HG03575 (cell line): Measurements from ENCODE around the gene USP43.
"Not testable (repeated sequence)": the region's sequence is repeated elsewhere in the genome, so short reads cannot be mapped to it uniquely, and the experiment has no call there.

Source experiments
- ATAC-seq: cut with Tn5 transposase; IDR thresholded peaks from one replicate; pipeline ENCODE4 v1.9.1; 2021; ENCODE audit not compliant: unreplicated experiment, insufficient number of reproducible peaks, low FRiP score; ENCODE audit errors: extremely low read depth

Gene USP43, protein sequence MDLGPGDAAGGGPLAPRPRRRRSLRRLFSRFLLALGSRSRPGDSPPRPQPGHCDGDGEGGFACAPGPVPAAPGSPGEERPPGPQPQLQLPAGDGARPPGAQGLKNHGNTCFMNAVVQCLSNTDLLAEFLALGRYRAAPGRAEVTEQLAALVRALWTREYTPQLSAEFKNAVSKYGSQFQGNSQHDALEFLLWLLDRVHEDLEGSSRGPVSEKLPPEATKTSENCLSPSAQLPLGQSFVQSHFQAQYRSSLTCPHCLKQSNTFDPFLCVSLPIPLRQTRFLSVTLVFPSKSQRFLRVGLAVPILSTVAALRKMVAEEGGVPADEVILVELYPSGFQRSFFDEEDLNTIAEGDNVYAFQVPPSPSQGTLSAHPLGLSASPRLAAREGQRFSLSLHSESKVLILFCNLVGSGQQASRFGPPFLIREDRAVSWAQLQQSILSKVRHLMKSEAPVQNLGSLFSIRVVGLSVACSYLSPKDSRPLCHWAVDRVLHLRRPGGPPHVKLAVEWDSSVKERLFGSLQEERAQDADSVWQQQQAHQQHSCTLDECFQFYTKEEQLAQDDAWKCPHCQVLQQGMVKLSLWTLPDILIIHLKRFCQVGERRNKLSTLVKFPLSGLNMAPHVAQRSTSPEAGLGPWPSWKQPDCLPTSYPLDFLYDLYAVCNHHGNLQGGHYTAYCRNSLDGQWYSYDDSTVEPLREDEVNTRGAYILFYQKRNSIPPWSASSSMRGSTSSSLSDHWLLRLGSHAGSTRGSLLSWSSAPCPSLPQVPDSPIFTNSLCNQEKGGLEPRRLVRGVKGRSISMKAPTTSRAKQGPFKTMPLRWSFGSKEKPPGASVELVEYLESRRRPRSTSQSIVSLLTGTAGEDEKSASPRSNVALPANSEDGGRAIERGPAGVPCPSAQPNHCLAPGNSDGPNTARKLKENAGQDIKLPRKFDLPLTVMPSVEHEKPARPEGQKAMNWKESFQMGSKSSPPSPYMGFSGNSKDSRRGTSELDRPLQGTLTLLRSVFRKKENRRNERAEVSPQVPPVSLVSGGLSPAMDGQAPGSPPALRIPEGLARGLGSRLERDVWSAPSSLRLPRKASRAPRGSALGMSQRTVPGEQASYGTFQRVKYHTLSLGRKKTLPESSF

DNA sequence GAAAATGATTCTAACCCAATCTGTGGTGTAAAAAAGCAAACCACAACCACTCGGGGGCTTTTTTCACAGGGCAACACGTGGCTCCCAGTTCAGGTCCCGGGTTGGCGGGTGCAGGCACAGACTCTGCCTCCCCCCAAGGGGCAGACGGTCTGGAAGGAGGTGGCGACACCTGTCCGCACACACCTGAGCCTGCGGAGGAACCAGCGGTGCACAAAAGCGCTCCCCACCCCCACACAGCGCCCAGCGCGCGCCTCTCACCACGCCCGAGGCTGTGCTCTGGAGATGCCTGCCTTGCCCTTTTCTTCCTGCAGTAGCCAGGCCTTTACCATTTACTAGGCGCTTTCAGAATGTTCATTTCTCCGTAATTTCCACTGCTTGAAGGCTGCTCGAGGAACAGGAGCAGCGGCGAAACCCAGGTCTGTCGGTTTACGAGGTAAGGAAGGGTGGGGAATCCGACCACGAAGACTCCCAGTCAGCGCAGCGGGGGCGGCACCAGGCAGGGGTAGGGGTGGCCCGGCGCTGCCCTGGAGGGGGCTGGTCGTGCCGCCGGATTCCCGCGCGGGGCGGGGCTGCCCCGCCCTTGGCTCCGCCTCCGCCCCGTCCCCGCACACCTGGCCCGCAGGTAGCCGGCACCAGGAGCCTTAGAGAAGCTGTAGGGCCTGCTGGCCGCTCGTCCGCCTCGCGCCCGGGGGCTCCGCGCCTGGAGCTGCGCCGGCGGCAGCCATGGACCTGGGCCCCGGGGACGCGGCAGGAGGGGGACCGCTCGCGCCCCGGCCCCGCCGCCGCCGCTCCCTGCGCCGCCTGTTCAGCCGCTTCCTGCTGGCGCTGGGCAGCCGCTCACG lies at the start of gene USP43:
TSS of gene USP43 (plus strand) at position 608 of the 842 bp plus-strand sequence. CDS start at position 724, 116 bp downstream.
- ATAC-seq, result no peak

DNA sequence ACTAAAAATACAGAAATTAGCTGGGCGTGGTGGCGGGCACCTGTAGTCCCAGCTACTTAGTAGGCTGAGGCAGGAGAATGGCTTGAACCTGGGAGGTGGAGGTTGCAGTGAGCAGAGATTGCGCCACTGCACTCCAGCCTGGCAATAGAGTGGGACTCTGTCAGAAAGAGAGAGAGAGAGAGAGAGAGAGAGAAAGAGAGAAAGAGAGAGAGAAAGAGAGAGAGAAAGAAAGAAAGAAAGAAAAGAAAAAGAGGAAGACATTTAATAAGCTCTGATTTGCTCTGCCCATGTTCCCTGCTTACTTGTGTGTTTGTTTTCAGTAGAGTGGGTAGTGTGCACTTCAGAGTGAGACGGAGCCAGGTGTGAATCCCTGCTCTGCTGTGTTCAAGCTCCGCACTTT lies 47.7 kb upstream of the USP43 start:
- not testable (repeated sequence) for ATAC-seq

DNA sequence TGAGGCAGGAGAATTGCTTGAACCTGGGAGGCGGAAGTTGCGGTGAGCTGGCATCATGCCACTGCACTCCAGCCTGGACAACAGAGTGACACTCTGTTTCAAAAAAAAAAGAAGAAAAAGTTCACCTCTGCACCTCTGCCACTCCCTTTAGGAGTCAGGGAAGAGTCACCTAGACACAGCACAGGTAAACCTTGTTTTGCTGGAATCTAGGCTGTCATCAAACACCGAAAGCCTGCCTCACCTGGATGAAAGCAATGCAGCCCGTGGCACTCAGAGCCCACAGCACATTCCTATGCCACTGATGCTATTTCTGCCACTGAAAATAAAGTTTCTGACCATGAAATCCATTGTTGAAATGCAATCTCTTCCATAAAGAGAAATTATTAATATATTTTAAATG lies 46.7 kb upstream of the USP43 start:
- ATAC-seq, result no peak

DNA sequence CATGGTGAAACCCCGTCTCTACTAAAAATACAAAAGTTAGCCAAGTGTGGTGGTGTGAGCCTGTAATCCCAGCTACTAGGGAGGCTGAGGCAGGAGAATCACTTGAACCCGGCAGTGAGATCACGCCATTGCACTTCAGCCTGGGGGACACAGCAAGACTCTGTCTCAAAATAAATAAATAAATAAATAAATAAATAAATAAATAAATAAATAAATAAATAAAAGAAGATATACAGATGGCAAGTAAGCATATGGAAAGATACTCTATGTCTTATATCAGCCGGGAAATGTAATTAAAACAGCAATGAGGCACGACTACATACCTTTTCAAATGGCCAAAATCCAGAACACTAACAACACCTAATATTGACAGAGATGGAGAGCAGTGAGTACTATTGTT lies 40.7 kb upstream of the USP43 start:
- not testable (repeated sequence) for ATAC-seq

DNA sequence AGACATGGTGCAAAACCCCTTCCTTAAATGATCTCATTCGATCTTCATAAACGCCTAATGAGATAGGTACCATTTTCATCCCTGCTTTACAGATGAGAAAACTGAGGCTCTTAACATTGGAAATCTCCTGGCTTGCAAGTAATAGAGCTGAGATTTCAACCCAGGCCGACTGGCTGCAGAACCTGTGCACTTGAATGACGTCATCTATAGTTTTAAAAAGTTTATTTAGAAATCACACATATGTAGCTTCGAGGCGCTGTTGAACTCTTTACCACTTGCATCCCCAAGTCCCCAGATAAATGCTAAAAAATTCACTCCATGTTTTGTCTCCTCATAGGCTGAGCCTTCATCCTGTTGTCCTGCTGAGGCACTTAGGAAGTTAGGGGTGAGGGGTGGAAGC lies 38.9 kb upstream of the USP43 start:
- ATAC-seq, result no peak

DNA sequence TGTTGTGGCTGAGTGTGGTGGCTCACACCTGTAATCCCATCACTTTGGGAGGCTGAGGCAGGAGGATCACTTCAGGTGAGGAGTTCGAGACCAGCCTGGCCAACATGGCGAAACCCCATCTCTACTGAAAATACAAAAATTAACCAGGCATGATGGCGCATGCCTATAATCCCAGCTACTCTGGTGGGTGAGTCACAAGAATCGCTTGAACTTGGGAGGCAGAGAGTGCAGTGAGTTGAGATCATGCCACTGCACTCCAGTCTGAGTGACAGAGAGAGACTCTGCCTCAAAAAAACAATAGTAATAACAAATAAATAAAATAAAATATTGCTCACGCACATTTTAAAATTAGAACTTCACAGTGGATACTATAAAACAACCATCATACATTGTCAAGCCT lies 38.3 kb upstream of the USP43 start:
- not testable (repeated sequence) for ATAC-seq

DNA sequence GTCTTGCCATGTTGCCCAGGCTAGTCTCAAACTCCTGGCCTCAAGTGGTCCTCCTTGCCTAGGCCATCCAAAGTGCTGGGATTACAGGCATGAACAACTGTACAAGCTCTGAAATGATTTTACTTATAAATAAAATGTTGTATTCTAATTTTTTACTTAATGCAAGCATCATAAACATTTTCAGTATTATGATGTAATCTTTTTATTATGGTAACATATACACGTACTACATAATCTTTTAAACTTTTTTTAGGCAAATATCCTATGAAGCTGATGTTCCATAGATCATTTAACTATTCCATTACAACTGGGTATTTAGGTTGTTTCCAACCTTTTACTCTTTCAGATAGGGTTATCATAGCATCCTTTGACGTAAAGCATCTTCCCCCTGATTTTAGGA lies 33.8 kb upstream of the USP43 start:
- no peak for ATAC-seq

DNA sequence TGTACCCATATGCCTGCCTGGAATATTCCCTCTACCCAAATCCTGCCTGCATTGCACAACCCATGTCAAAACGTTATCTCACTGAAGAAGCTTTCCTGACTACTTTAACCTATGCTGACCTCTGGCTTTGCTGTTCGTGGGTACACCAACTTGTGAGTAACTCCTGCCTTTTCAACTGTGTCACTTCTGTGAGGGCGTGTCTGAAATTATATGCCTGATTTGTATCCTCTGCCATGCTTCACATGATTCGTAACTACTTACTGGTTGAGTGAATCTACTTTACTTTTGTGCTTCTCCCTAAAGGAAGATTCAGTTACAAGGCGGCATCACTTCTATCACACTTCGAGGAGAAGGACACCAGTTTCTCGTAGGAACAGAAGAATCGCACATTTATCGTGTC lies 33.3 kb upstream of the USP43 start:
- ATAC-seq, result no peak

DNA sequence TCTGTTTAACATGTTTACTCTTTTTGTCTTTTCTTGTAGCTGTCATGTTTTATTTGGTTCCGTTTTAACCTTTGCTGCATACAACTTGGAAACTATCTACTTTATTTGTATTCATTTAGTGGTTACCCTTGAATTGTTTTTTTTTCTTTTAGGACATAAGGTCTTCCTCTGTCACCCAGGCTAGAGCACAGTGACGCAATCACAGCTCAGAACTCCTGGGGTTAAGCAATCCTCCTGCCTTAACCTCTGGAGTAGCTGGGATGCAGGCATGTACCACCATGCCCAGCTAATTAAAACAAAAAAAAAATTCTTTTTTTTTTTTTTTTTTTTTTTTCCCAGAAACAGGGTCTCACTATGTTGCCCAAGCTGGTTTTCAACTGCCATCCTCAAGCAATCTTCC lies 29.8 kb upstream of the USP43 start:
- no peak for ATAC-seq

DNA sequence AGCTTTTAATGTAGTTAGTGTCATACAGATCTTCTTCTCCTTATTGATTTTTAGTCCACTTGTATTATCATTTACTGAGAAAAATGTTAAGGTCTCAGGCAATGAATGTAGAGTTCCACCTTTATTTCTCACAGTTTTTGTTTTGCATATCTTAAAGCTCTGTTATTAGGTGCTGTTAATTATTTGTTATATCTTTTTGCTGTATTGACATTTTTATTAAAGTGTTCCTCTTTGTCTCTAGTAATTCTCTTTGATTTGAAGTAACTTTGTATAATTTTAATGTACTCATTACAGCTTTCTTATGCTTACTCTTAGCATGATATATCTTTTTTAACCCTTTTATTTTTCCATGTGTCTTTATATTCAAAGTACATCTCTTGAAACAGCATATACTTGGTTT lies 22.4 kb upstream of the USP43 start:
- no peak for ATAC-seq

DNA sequence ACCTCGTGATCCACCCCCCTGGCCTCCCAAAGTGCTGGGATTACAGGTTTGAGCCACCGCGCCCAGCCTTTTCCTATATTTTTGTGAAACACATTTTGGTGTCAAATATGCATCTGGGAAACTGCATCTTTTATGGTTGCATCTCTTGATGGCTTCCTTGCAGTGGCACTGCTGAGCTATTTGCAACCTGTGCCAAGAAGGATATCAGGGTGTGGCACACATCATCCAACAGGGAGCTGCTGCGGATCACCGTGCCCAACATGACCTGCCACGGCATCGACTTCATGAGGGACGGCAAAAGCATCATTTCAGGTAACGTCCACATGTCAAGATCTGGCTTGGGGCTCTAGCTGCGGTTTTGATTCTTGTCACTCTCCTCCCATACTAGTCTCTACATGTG lies 16.8 kb upstream of the USP43 start:
- ATAC-seq, result no peak

DNA sequence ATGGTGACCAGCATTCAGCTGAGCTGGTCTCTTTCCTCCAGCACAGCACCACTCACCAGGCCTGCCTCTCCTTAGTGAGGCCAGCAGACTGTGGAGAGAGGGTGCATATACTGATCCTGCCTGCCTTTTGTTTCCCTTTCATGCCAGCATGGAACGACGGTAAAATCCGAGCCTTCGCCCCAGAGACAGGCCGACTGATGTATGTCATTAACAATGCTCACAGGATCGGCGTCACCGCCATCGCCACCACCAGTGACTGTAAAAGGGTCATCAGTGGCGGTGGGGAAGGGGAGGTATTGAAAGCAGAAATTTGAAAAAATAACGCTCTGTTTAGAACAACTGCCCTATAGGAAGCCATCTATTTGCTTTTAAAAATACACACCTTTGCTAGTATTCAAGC lies 12.6 kb upstream of the USP43 start:
- ATAC-seq, result no peak

DNA sequence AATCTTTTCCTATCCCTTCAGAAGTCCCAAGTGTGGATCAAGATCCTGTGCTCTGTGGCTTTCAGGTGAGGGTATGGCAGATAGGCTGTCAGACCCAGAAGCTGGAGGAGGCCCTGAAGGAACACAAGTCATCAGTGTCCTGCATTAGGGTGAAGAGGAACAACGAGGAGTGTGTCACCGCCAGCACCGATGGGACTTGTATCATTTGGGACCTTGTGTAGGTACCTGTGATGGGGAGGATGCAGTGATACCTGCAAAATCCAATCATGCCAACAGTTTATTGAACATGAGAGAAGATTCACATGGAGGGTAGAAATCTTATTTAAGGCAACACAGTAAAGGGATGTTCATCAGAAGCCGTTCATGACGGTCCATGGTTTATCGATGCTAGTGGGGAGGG lies 10.0 kb upstream of the USP43 start:
- no peak for ATAC-seq

DNA sequence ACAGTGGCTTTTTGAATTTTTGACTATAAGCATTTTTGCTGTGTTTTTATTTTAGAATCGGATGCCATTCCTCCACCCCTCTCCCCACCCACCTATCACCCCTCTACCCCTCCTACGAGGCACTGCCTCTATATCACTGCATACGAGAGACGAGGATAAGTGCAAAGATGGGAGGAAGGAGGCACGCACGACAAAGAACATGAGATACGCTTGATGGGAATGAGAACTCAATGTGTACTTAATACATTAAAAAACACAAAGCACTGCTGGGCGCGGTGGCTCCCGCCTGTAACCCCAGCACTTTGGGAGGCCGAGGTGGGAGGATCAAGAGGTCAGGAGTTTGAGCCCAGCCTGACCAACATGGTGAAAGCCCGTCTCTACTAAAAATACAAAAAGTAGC lies 8.8 kb upstream of the USP43 start:
- ATAC-seq, result no peak

DNA sequence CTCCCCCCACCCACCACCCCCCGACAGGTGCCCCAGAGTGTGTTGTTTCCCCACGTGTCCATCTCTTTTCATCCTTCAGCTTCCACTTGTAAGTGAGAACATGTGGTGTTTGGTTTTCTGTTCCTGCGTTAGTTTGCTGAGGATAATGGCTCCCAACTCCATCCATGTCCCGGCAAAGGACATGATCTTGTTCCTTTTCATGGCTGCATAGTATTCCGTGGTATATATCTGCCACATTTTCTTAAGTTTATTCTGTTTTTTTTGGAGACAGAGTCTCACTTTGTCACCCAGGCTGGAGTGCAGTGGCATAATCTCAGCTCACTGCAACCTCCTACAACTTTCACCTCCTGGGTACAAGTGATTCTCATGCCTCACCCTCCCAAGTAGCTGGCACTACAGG lies 4.9 kb upstream of the USP43 start:
- ATAC-seq, result not testable (repeated sequence)

DNA sequence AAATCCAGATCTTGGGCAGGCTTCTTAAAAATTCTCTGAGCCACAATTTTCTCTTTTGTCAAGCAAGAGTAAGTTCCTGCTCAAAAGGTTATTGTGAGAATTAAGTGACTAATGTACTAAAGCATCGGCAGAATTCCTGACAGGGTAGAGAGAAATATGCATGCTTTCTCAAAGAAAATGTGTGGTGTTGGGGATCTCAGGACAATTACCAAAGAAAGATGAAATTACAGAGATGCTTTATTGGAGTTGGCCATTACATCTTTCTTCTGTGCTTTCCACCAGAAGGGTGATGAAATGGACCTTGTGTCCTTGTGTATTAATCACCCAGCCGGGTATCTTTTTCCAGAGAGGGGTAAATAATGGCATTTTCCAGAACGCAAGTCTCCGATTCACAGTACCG lies 1.7 kb upstream of the USP43 start:
- no peak for ATAC-seq

DNA sequence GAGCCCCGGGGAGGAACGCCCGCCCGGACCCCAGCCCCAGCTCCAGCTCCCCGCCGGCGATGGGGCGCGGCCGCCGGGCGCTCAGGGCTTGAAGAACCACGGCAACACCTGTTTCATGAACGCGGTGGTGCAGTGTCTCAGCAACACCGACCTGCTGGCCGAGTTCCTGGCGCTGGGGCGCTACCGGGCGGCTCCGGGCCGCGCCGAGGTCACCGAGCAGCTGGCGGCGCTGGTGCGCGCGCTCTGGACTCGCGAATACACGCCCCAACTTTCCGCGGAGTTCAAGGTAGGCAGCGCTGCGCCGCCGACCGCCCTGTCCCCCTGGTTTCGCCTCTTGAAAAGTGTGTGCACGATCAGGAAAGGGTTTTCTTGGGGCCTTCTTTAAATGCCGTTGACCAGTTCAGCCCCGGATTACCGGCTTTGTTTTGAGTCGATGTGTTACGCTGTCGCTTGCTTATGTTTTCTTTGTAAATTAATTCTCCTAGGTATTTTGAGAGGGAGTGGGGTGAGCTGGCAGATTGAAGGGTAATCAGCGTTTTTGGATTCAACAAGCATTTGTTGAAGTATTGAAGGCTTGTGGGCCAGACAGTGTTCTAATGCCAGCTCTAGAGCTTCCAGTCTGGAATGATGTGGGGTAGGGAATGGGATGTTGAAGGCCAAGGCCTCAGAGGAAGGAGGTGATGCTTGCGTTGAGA lies 681 bp downstream of the USP43 start:
- no peak for ATAC-seq

DNA sequence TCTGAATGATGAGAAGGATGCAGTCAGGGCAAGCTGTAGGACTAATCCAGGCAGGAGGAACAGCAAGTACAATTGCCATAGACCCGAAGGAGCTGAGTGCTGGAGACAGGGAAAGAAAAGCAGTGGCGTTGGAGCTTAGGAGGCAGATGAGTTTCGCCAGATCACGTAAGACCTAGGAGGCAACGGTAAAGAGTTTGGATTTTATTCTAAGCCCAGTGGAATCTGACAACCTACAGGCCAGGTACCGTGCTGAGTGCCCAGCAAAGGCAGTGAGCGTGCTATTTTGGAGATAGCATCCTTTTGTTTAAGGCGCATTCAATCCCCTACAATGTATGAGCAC lies 1.2 kb downstream of the USP43 start:
- ATAC-seq, result no peak
